ENCODE results near the gene STX2. TPM values are rescaled to one million over a fixed set of nuclear protein-coding genes. Genes with fewer than 3 reads are reported as not detected.

The STX2 gene
- total RNA-seq, 1 donor from 2014 or later: 20.5 TPM

DNA sequence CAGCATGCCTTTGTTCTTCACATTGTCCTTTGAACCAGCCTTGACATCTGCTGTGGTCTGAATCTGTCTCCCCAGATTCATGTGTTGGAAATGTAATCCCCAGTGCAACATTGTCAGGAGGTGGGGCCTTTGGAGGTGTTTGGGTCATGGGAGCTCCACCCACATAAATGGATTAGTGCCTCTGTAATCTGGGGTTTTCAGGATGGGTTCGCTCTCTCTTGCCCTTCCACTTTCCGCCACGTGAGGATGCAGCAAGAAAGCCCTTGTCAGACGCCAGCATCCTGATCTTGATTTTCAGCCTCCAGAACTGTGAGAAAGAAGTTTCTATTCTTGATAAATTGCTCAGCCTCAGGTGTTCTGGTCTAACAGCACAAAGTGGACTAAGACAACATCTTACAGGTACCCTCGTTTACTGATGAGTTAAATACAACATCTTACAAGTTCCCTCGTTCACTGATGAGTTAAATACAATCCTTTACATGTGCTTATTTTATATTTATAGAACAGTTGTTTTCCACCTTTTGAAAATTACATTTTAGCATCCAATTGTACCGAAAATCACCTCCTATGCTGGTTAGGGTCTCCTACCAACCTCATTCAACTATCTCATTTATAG is 68.5 kb downstream of the STX2 start:
- no peak for DNase-seq (ENCODE audit: low spot score, unreplicated experiment)
- Mint-ChIP-seq H3K27ac (no peak overlapping the region), H3K36me3 (ENCODE audit: insufficient read depth) (no peaks in the 10 kb centered on the region)

DNA sequence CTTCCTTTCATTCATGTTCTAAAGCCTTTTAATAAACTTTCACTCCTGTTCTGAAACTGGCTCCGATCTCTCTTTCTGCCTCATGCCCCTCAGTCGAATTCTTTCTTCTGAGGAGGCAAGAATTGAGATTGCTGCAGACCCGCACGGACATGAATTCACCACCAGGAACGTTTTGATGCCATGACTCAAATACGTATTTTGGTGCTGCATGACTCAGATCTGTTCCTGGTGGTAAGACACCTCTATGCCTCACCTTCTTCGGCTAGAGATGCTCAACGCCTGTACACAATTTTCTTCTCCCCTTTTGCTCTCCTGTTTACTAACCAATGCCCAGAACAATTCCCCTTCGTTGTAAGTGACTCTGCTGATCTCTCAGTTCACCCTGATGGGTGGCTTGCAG is 70.9 kb downstream of the STX2 start:
- no peaks in the 10 kb centered on the region for H3K36me3 Mint-ChIP-seq (ENCODE audit: insufficient read depth)
- peaks cover 17% of the 10 kb centered on the region for H3K27me3 Mint-ChIP-seq
- DNase-seq (ENCODE audit: low spot score, unreplicated experiment): no peak
- no peaks in the 10 kb centered on the region for H3K4me1 Mint-ChIP-seq (ENCODE audit: low read depth)
- no peak overlapping the region for H3K27ac Mint-ChIP-seq
- H3K9me3 Mint-ChIP-seq (ENCODE audit: low read depth): no peaks in the 10 kb centered on the region
- TF ChIP-seq, protein P1, sequence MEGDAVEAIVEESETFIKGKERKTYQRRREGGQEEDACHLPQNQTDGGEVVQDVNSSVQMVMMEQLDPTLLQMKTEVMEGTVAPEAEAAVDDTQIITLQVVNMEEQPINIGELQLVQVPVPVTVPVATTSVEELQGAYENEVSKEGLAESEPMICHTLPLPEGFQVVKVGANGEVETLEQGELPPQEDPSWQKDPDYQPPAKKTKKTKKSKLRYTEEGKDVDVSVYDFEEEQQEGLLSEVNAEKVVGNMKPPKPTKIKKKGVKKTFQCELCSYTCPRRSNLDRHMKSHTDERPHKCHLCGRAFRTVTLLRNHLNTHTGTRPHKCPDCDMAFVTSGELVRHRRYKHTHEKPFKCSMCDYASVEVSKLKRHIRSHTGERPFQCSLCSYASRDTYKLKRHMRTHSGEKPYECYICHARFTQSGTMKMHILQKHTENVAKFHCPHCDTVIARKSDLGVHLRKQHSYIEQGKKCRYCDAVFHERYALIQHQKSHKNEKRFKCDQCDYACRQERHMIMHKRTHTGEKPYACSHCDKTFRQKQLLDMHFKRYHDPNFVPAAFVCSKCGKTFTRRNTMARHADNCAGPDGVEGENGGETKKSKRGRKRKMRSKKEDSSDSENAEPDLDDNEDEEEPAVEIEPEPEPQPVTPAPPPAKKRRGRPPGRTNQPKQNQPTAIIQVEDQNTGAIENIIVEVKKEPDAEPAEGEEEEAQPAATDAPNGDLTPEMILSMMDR (IDR thresholded peaks at IDR 0.05; ENCODE audit: unreplicated experiment): no peak
- H3K4me3 Mint-ChIP-seq (ENCODE audit: low read depth): no peak overlapping the region

More for the DNA sequence above, 68.5 kb downstream of the STX2 start:
- TF ChIP-seq, protein P1 (IDR thresholded peaks at IDR 0.05; ENCODE audit: unreplicated experiment): no peak
- Mint-ChIP-seq H3K4me3 (ENCODE audit: low read depth) (no peak overlapping the region), H3K9me3 (ENCODE audit: low read depth) (no peaks in the 10 kb centered on the region), H3K4me1 (ENCODE audit: low read depth) (no peaks in the 10 kb centered on the region), H3K27me3 (peaks cover 34% of the 10 kb centered on the region)

DNA sequence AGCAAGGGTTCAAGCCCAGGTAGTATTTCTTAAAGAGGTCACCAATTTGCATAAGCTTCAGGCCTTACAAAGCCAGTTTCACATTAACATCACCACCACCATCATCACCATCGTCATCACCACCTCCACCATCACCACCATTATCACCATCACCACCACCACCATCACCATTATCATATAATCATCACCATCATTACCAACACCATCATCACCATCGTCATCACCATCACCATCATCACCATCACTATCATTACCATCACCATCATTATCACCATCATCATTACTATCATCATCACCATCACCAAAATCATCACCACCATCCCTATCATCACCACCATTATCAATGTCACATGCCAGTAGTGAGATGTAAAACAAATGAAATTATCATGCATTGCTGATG is 72.6 kb downstream of the STX2 start:
- Mint-ChIP-seq H3K4me3 (ENCODE audit: low read depth) (no peak overlapping the region), H3K27me3 (peaks cover 26% of the 10 kb centered on the region), H3K36me3 (ENCODE audit: insufficient read depth) (no peaks in the 10 kb centered on the region), H3K4me1 (ENCODE audit: low read depth) (no peaks in the 10 kb centered on the region), H3K27ac (no peak overlapping the region), H3K9me3 (ENCODE audit: low read depth) (no peaks in the 10 kb centered on the region)
- TF ChIP-seq, protein P1 (IDR thresholded peaks at IDR 0.05; ENCODE audit: unreplicated experiment): no peak
- DNase-seq (ENCODE audit: low spot score, unreplicated experiment): no peak

DNA sequence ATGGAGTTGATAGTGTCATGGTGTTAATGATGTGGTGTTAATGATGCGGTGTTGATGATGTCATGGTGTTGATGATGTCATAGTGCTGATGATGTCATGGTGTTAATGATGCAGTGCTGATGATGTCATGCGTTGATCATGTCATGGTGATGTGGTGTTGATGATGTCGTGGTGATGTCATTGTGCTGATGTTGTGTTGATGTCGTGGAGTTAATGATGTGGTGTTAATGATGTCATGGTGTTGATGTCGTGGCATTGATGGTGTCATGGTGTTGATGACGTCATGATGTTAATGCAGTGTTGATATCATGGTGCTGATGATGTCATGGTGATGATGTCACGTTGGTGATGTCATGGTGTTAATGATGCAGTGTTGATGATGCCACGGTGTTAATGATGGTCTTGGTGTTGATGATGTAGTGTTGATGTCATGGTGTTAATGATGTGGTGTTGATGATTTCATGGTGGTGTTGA is 73.8 kb downstream of the STX2 start:
- H3K4me1 Mint-ChIP-seq (ENCODE audit: low read depth): no peaks in the 10 kb centered on the region
- no peak overlapping the region for H3K27ac Mint-ChIP-seq
- H3K4me3 Mint-ChIP-seq (ENCODE audit: low read depth): no peak overlapping the region
- DNase-seq (ENCODE audit: low spot score, unreplicated experiment): no peak
- no peaks in the 10 kb centered on the region for H3K9me3 Mint-ChIP-seq (ENCODE audit: low read depth)
- H3K36me3 Mint-ChIP-seq (ENCODE audit: insufficient read depth): no peaks in the 10 kb centered on the region
- TF ChIP-seq, protein P1 (IDR thresholded peaks at IDR 0.05; ENCODE audit: unreplicated experiment): no peak
- H3K27me3 Mint-ChIP-seq: peaks cover 28% of the 10 kb centered on the region

DNA sequence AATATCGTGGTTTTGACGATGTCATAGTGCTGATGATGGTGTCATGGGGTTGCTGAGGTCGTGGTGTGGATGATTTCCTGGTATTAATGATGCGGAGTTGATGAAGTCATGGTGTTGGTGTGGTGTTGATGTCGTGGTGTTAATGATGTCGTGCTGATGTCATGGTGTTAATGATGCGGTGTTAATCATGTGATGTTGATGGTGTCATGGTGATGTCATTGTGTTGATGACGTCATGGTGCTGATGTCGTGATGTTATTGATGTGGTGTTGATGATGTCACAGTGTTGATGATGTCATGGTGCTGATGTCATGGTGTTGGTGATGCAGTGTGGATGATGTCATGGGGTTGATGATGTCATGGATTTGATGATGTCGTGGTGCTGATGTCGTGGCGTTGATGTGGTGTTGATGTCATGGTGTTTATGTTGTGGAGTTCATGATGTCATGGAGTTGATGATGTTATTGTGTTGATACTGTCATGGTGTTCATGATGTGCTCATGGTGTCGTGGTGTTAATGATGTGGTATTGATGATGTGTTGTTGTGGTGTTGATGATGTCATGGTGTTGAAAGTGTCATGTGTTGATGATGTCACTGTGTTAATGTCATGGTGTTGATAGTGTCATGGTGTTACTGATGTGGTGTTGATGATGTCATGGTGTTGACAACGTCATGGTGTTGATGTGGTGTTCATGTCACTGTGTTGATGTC is 74.4 kb downstream of the STX2 start:
- Mint-ChIP-seq H3K36me3 (ENCODE audit: insufficient read depth) (no peaks in the 10 kb centered on the region), H3K4me3 (ENCODE audit: low read depth) (no peak overlapping the region), H3K9me3 (ENCODE audit: low read depth) (no peaks in the 10 kb centered on the region), H3K4me1 (ENCODE audit: low read depth) (no peaks in the 10 kb centered on the region), H3K27me3 (peaks cover 28% of the 10 kb centered on the region), H3K27ac (no peak overlapping the region)
- no peak for DNase-seq (ENCODE audit: low spot score, unreplicated experiment)
- TF ChIP-seq, protein P1 (IDR thresholded peaks at IDR 0.05; ENCODE audit: unreplicated experiment): no peak

Data from progenitor cell of endocrine pancreas (in vitro differentiated cells).